Left lung (tissue), 10 donors: ENCODE measurements around the gene DNM2. TPM values are rescaled to one million over a fixed set of nuclear protein-coding genes. Genes with fewer than 3 reads are reported as not detected.
A peak's percentile ranks its signal among the peaks of the same experiment; 100 is the strongest.

Experiments
- ATAC-seq: fragments of 200-7000 bp; cut with Tn5 transposase; one replicate; pipeline ENCODE4 v1.9.1; 2020; ENCODE audit warnings: moderate library complexity
- DNase-seq, 4 donors: peaks; one replicate each; pipeline ENCODE4 v3.0.0-alpha.2; 2013 to 2020
- H3K27ac ChIP-seq, 2 donors: fragments of 200-600 bp; sonication (generic) in 1 of 2; one replicate each; pipeline versions ENCODE4 v1.5.0 to v1.8.0; 2020 to 2021
- H3K27me3 ChIP-seq, 2 donors: fragments of 200-600 bp; sonication (generic) in 1 of 2; one replicate each; pipeline versions ENCODE4 v1.5.0 to v1.8.0; 2020 to 2021
- H3K36me3 ChIP-seq, 2 donors: fragments of 200-600 bp; sonication (generic) in 1 of 2; one replicate each; pipeline versions ENCODE4 v1.5.0 to v1.8.0; 2020 to 2021
- H3K4me1 ChIP-seq, 2 donors: fragments of 200-600 bp; one replicate each; pipeline ENCODE4 v1.8.0; 2021
- H3K4me3 ChIP-seq, 2 donors: fragments of 200-600 bp; sonication (generic) in 1 of 2; one replicate each; pipeline versions ENCODE4 v1.5.0 to v1.8.0; 2020 to 2021; ENCODE audit warnings: mild to moderate bottlenecking in 1 of 2
- H3K9me3 ChIP-seq, 2 donors: fragments of 200-600 bp; sonication (generic) in 1 of 2; one replicate each; pipeline versions ENCODE4 v1.5.0 to v1.8.0; 2020 to 2021
- CTCF ChIP-seq, 2 donors: fragments of 200-600 bp; sonication (generic) in 1 of 2; IDR thresholded peaks; one replicate each; pipeline versions ENCODE4 v1.5.0 to v1.8.0; 2021; ENCODE audit warnings: antibody characterized with exemption in 2 of 2
- intact Hi-C, 2 donors: fragments of 100-400 bp; cut with DNase I; formaldehyde crosslinking; loops; one replicate each; pipeline versions ENCODE4 v1.11.2 to v1.14.2; 2022
- polyA plus RNA-seq, 6 donors: library from polyadenylated mRNA; unstranded; fragments of 120-200 nt; gene quantifications; one replicate each; pipeline ENCODE4 v1.2.1, GENCODE V29; 2013; ENCODE audit not compliant: insufficient read length in 6 of 6
- total RNA-seq, 2 donors: library from RNA; stranded (reverse); fragmentation: NEBNext Ultra II Directional; extraction: Animal tissue kit (Norgen Biotek cat#: 25700); gene quantifications; one replicate each; pipeline ENCODE4 v1.2.1, GENCODE V29; 2021
- donor health status: DM: no; HTN: yes; CAD: no.
- donor health status: DM: no; HTN: no; CAD: no.

Gene DNM2
- total and polyA plus RNA-seq, 8 donors = 88.4 to 268 (median 101) TPM

GRCh38 chr19:10723591-10723990 lies 5.7 kb downstream of the DNM2 start:
- no peak for TF ChIP-seq CTCF (IDR thresholded peaks at IDR 0.05)
- Histone ChIP-seq H3K9me3 (no peaks in the 10 kb centered on the region), H3K27ac (peak overlapping the region in 1 of 2 donors; percentile 59), H3K27me3 (no peaks in the 10 kb centered on the region), H3K36me3 (peaks cover 0 to 45% of the 10 kb centered on the region in 2 donors), H3K4me1 (peaks cover 28 to 96% of the 10 kb centered on the region in 2 donors), H3K4me3 (no peak overlapping the region)
- intact Hi-C loops = no loop called here
- ATAC-seq (peak; percentile 42), DNase-seq (no peak)

DNA sequence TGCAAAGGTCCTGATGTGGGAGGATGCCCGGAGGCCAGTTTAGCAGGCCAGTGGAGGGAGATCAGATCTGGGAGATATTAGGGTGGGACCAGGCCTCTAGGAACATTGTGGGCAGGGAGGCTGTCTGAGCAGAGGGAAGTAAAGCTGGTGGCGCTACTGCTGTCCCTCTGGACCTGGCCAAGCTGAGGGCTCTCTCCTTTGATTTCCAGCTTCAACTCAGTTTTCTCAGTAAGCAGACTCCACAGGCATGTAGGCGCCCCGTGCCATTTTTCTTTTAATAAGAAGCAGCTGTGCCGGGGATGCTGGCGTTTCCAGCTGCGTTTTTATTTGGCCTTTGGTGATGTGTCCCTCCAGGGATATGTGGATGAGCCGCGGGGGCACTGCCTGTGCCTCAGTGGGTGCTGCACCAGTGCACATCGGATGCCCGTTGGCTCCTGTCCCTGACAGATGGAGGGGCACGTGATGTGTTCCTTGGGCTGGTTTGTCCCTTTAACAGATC lies 6.7 kb downstream of the DNM2 start:
- Histone ChIP-seq H3K9me3 (no peaks in the 10 kb centered on the region), H3K27me3 (no peaks in the 10 kb centered on the region), H3K4me3 (no peak overlapping the region), H3K36me3 (peaks cover 0 to 45% of the 10 kb centered on the region in 2 donors), H3K4me1 (peaks cover 21 to 99% of the 10 kb centered on the region in 2 donors), H3K27ac (peak overlapping the region in 1 of 2 donors; percentile 34)
- intact Hi-C loops = no loop called here
- no peak for TF ChIP-seq CTCF (IDR thresholded peaks at IDR 0.05)
- ATAC-seq (no peak), DNase-seq (no peak)

DNA sequence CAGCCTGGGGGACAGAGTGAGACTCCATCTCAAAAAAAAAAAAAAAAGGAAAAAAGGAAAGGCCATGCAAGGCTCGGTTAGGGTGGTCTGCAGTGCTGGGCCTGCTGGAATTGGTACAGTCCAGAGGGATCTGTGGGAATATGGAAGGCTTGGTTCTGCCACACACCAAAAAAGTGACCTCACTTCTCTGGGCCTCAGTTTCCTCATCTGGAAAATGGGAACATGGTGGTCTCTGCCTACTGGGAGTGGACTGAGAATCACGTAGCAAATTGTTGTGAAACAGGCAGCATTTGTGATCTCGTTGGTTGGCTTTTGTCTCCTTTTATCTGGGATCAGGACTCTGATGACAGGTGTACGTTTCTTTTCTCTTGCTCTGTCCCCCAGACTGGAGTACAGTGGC lies 7.5 kb downstream of the DNM2 start:
- Histone ChIP-seq H3K27me3 (no peaks in the 10 kb centered on the region), H3K4me3 (no peak overlapping the region), H3K27ac (peak overlapping the region in 1 of 2 donors; percentile 34), H3K36me3 (peaks cover 0 to 42% of the 10 kb centered on the region in 2 donors), H3K4me1 (peaks cover 14 to 99% of the 10 kb centered on the region in 2 donors), H3K9me3 (no peaks in the 10 kb centered on the region)
- TF ChIP-seq CTCF (IDR thresholded peaks at IDR 0.05) = no peak
- ATAC-seq (no peak), DNase-seq (no peak)
- intact Hi-C loops = no loop called here

GRCh38 chr19:10726268-10726667 lies 8.4 kb downstream of the DNM2 start:
- ATAC-seq (no peak), DNase-seq (no peak)
- H3K27me3 ChIP-seq = no peaks in the 10 kb centered on the region
- no peak for TF ChIP-seq CTCF (IDR thresholded peaks at IDR 0.05)
- H3K4me1 ChIP-seq = peaks cover 8 to 99% of the 10 kb centered on the region in 2 donors
- peaks cover 0 to 36% of the 10 kb centered on the region in 2 donors for H3K36me3 ChIP-seq
- no peak overlapping the region for H3K4me3 ChIP-seq
- H3K9me3 ChIP-seq = no peaks in the 10 kb centered on the region
- intact Hi-C loops = no loop called here
- no peak overlapping the region for H3K27ac ChIP-seq

- Histone ChIP-seq H3K36me3 (peaks cover 0 to 27% of the 10 kb centered on the region in 2 donors), H3K4me1 (peaks cover 8 to 99% of the 10 kb centered on the region in 2 donors), H3K4me3 (no peak overlapping the region), H3K27ac (peak overlapping the region; percentile 7 to 92), H3K27me3 (no peaks in the 10 kb centered on the region), H3K9me3 (no peaks in the 10 kb centered on the region)
- no peak for TF ChIP-seq CTCF (IDR thresholded peaks at IDR 0.05)
- DNase-seq (no peak), ATAC-seq (no peak)
- intact Hi-C loops = no loop called here
Measured at GRCh38 chr19:10727685-10728201, 9.9 kb downstream of the DNM2 start.
